Naive B cell (primary cell): ENCODE results near the gene PLA2G4E. TPM values are rescaled to one million over a fixed set of nuclear protein-coding genes. Genes with fewer than 3 reads are reported as not detected.

Source experiments
- ATAC-seq, 2 donors: fragments of 150-1000 bp; cut with Tn5 transposase; 2 replicates each; pipeline ENCODE4 v1.10.0; 2021; ENCODE audit warnings: low read depth in 2 of 2, mild to moderate bottlenecking in 2 of 2, moderate library complexity in 2 of 2
- DNase-seq: peaks from one replicate; pipeline ENCODE4 v3.0.0; 2022
- H3K27ac Mint-ChIP-seq, 6 donors: one replicate each; pipeline ENCODE4 v1.8.0; 2020 to 2022; ENCODE audit warnings: mild to moderate bottlenecking in 6 of 6, mixed read lengths in 6 of 6, moderate library complexity in 5 of 6, inconsistent platforms in 2 of 6
- H3K27me3 Mint-ChIP-seq, 3 donors: one replicate each; pipeline ENCODE4 v1.8.0; 2021 to 2022; ENCODE audit warnings: mixed read lengths in 3 of 3, mild to moderate bottlenecking in 1 of 3
- H3K36me3 Mint-ChIP-seq, 2 donors: one replicate each; pipeline ENCODE4 v1.8.0; 2020 to 2022; ENCODE audit warnings: mixed read lengths in 2 of 2, inconsistent platforms in 1 of 2, mild to moderate bottlenecking in 1 of 2
- H3K4me1 Mint-ChIP-seq, 3 donors: one replicate each; pipeline ENCODE4 v1.8.0; 2020 to 2022; ENCODE audit warnings: mixed read lengths in 3 of 3, inconsistent platforms in 1 of 3, mild to moderate bottlenecking in 1 of 3, moderate library complexity in 1 of 3
- H3K4me3 Mint-ChIP-seq, 8 donors: one replicate each; pipeline ENCODE4 v1.8.0; 2020 to 2022; ENCODE audit warnings: mild to moderate bottlenecking in 8 of 8, mixed read lengths in 8 of 8, moderate library complexity in 8 of 8, inconsistent platforms in 2 of 8
- H3K9me3 Mint-ChIP-seq, 7 donors: one replicate each; pipeline ENCODE4 v1.8.0; 2020 to 2022; ENCODE audit warnings: mixed read lengths in 7 of 7, mild to moderate bottlenecking in 5 of 7, inconsistent platforms in 2 of 7, moderate library complexity in 1 of 7
- polyA plus RNA-seq, 6 donors: library from polyadenylated mRNA; unstranded; fragments of 300-500 nt; fragmentation: Illumina TruSeq; gene quantifications; one replicate each; pipeline ENCODE4 v1.2.3, GENCODE V29; 2021; ENCODE audit warnings: low read depth in 6 of 6

PLA2G4E gene, protein sequence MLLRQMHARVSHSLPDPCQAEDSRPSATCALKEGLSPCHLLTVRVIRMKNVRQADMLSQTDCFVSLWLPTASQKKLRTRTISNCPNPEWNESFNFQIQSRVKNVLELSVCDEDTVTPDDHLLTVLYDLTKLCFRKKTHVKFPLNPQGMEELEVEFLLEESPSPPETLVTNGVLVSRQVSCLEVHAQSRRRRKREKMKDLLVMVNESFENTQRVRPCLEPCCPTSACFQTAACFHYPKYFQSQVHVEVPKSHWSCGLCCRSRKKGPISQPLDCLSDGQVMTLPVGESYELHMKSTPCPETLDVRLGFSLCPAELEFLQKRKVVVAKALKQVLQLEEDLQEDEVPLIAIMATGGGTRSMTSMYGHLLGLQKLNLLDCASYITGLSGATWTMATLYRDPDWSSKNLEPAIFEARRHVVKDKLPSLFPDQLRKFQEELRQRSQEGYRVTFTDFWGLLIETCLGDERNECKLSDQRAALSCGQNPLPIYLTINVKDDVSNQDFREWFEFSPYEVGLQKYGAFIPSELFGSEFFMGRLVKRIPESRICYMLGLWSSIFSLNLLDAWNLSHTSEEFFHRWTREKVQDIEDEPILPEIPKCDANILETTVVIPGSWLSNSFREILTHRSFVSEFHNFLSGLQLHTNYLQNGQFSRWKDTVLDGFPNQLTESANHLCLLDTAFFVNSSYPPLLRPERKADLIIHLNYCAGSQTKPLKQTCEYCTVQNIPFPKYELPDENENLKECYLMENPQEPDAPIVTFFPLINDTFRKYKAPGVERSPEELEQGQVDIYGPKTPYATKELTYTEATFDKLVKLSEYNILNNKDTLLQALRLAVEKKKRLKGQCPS
- polyA plus RNA-seq = not detected

DNA sequence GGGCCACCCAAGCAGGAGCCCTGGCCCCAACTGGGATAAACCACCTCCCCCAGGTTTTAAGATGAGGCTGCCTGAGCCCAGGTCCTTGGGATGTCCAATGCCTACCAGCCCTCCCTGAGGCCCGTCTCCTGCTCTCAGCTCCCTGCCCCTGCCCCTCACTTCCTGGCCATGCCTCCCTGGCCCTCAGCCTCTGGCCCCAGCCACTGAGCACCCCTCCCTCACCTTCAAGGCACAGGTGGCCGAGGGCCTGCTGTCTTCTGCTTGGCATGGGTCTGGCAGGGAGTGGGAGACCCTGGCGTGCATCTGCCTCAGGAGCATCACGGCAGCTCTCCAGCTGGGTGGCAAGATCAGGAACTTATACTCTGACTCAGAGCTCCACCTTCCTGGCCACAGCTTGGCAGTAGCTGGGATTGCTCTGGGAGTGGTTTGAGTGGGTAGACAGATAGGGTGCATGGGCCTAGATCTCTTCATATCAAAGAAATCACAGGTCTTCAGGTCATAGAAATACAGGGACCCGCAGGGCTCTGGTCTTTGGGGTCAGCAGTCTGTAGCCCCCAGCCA, at the start of gene PLA2G4E:
TSS of gene PLA2G4E (minus strand) at position 330 of the 561 bp plus-strand sequence. CDS start at position 318, 12 bp downstream.
- H3K36me3 Mint-ChIP-seq = no peaks in the 10 kb centered on the region
- no peak for DNase-seq
- H3K4me3 Mint-ChIP-seq = no peak within 1 kb of the TSS
- no peak within 1 kb of the TSS for H3K27ac Mint-ChIP-seq
- no peak for ATAC-seq
- no peaks in the 10 kb centered on the region for H3K4me1 Mint-ChIP-seq
- H3K27me3 Mint-ChIP-seq = peaks cover 9 to 19% (median 14%) of the 10 kb centered on the region in 3 donors
- H3K9me3 Mint-ChIP-seq = no peaks in the 10 kb centered on the region

DNA sequence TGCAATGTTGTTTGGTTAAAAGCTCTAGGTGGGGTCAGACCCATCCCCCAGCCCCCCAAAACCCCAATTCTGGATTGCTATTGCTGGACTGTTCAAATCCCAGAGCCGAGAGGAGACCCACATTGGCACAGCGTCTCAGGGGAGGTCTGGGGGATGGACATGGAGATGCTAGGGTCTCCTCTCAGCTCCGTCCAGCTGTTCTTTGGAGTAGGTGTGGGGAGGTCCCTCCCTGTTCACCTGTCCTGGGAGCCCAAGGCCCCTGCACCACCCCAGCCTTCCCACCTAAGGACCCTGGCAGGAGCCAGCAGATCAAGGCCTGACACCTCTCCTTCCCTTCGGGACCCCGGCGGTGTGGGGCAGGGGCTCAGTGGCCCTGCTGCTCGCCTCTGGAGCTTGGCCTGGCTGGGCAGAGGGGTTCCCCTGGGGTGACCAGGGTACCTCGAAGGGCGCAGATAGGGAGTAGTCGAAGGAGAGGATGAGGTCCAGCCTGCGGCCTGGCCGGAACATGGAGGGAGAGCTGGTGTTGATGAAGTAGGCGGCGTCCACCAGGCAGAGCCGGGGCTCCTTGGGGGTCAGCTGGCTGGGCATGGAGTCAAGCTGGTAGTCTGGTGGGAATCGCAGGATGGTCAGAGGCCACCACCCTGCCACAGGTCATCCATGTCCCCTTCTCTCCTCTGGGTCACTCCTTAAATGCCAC, 49.6 kb upstream of the PLA2G4E start:
- Mint-ChIP-seq H3K36me3 (peaks cover 5 to 9% of the 10 kb centered on the region in 2 donors), H3K4me3 (no peak overlapping the region), H3K9me3 (peaks cover 2 to 20% (median 12%) of the 10 kb centered on the region in 7 donors), H3K27ac (no peak overlapping the region), H3K27me3 (peaks cover 15 to 36% (median 25%) of the 10 kb centered on the region in 3 donors), H3K4me1 (peaks cover 0 to 8% (median 6%) of the 10 kb centered on the region in 3 donors)
- DNase-seq (no peak), ATAC-seq (no peak)

DNA sequence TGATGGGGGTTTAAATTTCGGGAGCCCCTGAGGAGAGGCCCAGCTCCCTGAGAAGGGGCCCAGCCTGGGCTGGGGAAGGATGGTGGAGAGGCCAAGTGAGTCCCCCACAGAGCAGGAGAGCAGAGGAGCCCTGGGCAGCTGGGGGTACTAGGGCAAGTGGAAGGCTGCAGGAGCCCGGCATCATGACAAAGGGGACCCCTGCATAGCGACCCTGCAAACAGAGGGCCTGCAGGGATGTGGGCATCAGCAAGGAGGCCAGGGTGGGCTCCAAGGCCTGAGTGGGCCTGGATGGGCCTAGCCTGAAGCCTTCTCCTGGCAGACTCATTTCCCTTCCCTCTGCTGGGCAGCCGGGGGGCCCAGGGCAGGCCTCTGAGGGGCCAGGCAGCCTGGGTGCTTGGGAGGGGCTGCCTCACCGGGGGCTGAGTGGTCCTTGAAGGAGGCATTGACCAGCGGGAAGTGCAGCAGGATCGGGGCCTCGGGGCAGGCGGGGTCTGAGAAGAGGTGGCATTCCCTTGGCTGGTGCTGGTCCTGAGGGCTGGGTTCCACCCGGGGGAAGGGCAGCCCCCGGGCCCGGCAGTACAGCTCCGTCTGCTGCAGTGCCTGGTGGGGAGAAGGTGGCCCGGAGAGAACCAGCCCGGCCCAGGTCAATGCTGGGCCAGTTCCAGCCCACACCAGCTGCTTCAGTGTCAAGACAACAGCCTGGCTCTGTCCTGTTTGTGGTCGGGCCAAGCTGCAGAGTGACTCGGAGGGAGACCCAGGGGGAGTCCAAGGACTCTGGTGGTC, 48.8 kb upstream of the PLA2G4E start:
- no peak for ATAC-seq
- Mint-ChIP-seq H3K27ac (no peak overlapping the region), H3K9me3 (peaks cover 2 to 20% (median 12%) of the 10 kb centered on the region in 7 donors), H3K4me3 (no peak overlapping the region), H3K36me3 (peaks cover 5 to 9% of the 10 kb centered on the region in 2 donors), H3K27me3 (peaks cover 16 to 39% (median 29%) of the 10 kb centered on the region in 3 donors), H3K4me1 (peaks cover 0 to 8% (median 6%) of the 10 kb centered on the region in 3 donors)
- DNase-seq = no peak

DNA sequence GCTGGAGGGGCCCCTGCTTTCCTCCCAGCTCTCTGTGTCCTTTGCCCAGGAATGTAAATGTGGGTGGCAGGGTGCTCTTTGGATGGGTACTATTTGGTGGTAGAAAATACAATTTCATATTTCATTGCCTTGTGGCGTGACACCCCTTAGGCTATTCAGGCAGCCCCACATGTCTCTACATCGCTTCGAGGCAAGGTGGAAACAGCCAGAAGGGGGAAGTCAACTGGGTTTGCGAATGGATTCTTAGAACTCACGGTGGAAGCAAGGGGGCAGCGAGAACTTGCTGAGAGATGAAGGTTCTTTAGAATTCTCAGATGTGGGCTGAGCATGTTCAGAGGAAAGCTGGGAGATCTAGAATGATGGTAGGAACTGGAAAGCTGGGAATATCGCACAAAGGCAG, 48.2 kb upstream of the PLA2G4E start:
- Mint-ChIP-seq H3K9me3 (peaks cover 2 to 20% (median 12%) of the 10 kb centered on the region in 7 donors), H3K4me3 (no peak overlapping the region), H3K27ac (peak overlapping the region in 1 of 6 donors; percentile 8), H3K36me3 (peaks cover 5 to 9% of the 10 kb centered on the region in 2 donors), H3K27me3 (peaks cover 22 to 43% (median 34%) of the 10 kb centered on the region in 3 donors), H3K4me1 (peaks cover 0 to 8% (median 6%) of the 10 kb centered on the region in 3 donors)
- DNase-seq (no peak), ATAC-seq (no peak)

DNA sequence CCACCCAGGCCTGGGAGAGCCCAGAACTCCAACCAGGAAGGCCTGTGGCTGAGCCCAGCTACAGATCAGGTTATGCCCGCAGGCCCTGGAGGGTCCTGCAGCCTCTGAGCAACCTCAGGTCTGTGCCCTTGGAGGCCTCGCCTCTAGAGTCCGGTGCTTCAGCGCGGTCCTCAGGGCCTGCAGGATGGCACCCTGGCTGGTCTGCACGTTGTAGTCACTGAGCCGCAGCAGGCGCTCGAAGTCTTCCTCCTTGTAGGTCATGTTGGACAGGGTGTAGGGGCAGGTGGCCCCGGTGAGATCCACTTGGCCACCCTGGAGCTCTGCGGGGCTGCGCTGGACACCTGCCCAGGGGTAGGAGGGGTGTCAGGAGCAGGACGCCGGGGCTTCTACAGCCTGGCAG, 47.8 kb upstream of the PLA2G4E start:
- peaks cover 0 to 8% (median 6%) of the 10 kb centered on the region in 3 donors for H3K4me1 Mint-ChIP-seq
- DNase-seq = no peak
- H3K27ac Mint-ChIP-seq = no peak overlapping the region
- peaks cover 5 to 9% of the 10 kb centered on the region in 2 donors for H3K36me3 Mint-ChIP-seq
- peaks cover 2 to 20% (median 12%) of the 10 kb centered on the region in 7 donors for H3K9me3 Mint-ChIP-seq
- ATAC-seq = no peak
- H3K4me3 Mint-ChIP-seq = no peak overlapping the region
- peaks cover 25 to 44% (median 38%) of the 10 kb centered on the region in 3 donors for H3K27me3 Mint-ChIP-seq

DNA sequence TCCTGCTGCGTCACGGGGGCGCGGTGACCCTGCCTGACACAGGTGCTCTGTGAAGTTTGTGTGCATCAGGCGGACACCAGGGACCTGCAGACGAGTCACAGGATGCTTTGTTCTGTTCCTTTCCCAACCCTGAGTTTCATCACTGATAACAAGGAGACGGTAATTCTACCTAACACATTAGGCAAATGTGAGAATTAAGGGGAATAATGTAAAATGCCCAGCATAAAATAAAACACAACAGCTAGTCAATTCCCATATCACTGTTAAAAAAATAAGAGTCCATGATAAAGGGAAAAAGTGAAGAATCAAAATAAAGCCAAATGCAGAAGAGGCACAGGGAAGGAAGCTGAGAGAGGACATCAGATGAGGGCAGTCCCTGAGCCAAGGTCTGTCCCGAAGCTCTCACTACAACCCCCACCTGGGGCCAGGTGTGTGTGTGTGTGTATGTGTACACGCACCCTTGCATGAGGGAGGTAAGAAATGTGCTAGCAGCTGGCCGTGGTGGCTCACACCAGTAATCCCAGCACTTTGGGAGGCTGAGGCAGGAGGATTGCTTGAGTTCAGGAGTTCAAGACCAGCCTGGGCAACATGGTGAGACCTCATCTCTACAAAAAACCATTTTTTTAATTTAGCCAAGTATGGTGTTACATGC, 46.0 kb upstream of the PLA2G4E start:
- Mint-ChIP-seq H3K27ac (no peak overlapping the region), H3K4me1 (peaks cover 0 to 8% (median 6%) of the 10 kb centered on the region in 3 donors)

DNA sequence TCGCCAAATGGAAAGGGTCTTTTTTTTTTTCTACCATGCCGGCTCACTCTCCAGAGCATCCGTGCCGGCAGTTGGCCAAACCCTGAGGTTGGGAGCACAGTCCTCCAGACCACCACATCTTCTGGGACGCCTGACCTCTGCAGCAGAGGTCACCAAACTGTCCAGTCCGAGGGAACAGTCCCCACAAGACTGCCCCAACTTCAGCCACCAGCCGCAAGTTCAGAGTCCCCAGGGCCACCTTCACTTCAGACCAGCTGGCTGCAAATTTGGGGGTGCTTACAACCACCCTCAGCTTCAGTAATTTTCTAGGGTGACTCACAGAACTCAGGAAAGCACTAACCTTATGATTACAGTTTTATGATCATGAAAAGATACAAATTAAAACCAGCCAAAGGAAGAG, 44.6 kb upstream of the PLA2G4E start:
- Mint-ChIP-seq H3K9me3 (peaks cover 2 to 20% (median 12%) of the 10 kb centered on the region in 7 donors), H3K4me3 (no peak overlapping the region), H3K27ac (no peak overlapping the region), H3K27me3 (peaks cover 31 to 52% (median 48%) of the 10 kb centered on the region in 3 donors), H3K4me1 (peaks cover 0 to 11% (median 6%) of the 10 kb centered on the region in 3 donors), H3K36me3 (peaks cover 5 to 9% of the 10 kb centered on the region in 2 donors)
- ATAC-seq (no peak), DNase-seq (no peak)

More for the DNA sequence above, 46.0 kb upstream of the PLA2G4E start:
- Mint-ChIP-seq H3K4me3 (no peak overlapping the region), H3K36me3 (peaks cover 5 to 9% of the 10 kb centered on the region in 2 donors), H3K27me3 (peaks cover 31 to 57% (median 48%) of the 10 kb centered on the region in 3 donors), H3K9me3 (peaks cover 2 to 20% (median 12%) of the 10 kb centered on the region in 7 donors)
- DNase-seq = no peak
- ATAC-seq = no peak

DNA sequence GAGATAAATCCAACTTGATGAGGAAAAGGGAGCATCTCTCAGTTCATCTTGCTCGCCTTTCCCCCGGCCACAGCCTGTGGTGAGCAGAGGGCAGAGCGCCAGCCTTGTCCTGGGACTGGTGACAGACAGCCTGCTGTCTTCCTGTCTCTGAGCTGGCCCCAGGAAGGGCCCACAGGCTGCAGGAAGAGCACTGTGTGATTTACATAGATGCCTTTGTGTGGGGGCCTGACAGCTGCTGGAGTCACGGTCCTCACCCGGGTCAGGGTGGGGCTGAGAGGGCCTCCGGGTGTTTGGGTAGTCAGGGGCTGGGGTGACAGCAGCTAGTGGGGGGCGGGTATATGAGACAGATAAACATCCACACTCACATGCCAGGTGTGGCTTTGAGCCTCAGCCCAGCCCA, 44.2 kb upstream of the PLA2G4E start:
- Mint-ChIP-seq H3K9me3 (peaks cover 2 to 20% (median 12%) of the 10 kb centered on the region in 7 donors), H3K36me3 (peaks cover 5 to 9% of the 10 kb centered on the region in 2 donors), H3K4me1 (peaks cover 0 to 15% (median 6%) of the 10 kb centered on the region in 3 donors), H3K27me3 (peaks cover 31 to 52% (median 48%) of the 10 kb centered on the region in 3 donors), H3K27ac (no peak overlapping the region), H3K4me3 (no peak overlapping the region)
- ATAC-seq = no peak
- DNase-seq = no peak

DNA sequence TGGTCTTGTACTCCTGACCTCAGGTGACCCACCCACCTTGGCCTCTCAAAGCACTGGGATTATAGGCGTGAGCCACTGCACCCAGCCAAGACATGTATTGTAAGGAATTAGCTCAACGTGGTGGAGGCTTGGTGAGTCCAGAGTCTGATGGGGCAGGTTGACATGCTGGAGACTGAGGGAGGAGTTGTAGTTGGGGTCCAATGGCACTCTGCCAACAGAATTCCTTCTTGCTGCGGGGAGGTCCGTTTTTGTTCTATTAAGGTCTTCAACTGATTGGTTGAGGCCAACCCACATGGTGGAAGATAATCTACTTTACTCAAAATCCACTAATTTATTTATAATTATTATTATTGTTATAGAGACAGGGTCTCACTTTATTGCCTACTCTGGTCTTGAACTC, 43.4 kb upstream of the PLA2G4E start:
- H3K27ac Mint-ChIP-seq = peak overlapping the region in 1 of 6 donors; percentile 17
- ATAC-seq = no peak
- peaks cover 5 to 9% of the 10 kb centered on the region in 2 donors for H3K36me3 Mint-ChIP-seq
- no peak for DNase-seq
- H3K27me3 Mint-ChIP-seq = peaks cover 34 to 49% (median 45%) of the 10 kb centered on the region in 3 donors
- H3K9me3 Mint-ChIP-seq = peaks cover 2 to 20% (median 12%) of the 10 kb centered on the region in 7 donors
- H3K4me1 Mint-ChIP-seq = peaks cover 0 to 16% (median 6%) of the 10 kb centered on the region in 3 donors
- H3K4me3 Mint-ChIP-seq = no peak overlapping the region

DNA sequence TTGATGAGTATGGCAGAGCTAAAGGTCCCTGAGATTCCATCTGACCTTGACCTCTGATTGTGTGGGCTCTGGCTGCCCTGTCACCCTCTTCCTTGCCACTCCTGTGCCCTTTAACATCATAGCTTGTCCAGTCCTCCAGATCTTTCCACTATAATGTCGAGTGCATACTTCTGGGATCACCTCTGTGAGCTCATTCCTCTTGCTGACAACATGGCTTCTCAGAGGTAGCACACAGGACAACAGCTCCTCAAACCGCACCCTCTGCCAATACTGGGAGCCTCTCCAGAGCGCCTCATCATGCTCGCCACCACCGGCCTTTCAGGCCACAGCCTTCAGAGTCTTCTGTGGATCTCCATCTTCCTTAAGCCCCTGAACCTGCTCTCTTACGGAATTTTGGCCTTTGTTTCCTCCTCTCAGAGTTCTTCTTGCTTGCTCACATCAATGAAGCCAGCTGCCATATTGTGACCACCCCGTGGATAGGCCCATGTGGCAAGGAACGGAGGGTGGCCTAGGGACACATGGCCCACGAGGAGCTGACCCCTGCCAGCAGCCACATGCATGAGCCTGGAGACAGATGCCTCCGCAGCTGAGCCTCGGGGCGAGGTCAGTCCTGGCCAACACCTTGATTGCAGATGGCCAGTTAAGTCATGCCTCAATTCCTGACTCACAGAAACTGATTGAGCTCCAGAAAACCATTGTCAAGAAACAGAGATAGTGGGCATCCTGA, 42.4 kb upstream of the PLA2G4E start:
- Mint-ChIP-seq H3K36me3 (peaks cover 5 to 9% of the 10 kb centered on the region in 2 donors), H3K27me3 (peaks cover 35 to 45% (median 40%) of the 10 kb centered on the region in 3 donors), H3K4me3 (no peak overlapping the region), H3K9me3 (peaks cover 2 to 20% (median 12%) of the 10 kb centered on the region in 7 donors), H3K4me1 (peaks cover 0 to 16% (median 6%) of the 10 kb centered on the region in 3 donors), H3K27ac (no peak overlapping the region)
- no peak for ATAC-seq
- no peak for DNase-seq

DNA sequence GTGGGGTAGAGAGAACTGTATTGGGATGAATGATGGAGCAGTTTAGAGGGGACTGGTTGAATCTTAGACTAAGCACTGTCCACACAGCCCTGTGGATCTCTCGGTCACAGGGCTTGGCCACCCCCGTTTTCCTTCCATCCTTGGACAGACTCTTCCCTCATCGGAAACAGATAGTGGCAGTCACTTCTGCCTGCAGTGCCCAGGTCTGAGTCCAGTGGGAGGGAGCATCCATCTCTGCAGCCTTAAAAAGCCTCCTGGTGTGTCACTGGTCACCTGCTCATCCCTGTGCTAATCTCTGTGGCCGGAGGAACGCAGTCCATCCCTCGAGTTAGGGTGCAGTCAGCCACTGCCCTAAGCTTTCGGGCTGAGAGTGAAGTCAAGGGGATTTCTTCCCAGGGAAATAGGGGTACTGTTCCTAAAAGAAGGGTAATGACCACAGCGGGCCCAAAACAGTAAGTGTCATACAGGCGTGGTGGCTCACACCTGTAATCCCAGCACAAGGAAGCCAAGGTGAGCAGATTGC, 41.5 kb upstream of the PLA2G4E start:
- peaks cover 0 to 1% of the 10 kb centered on the region in 2 donors for H3K36me3 Mint-ChIP-seq
- H3K27ac Mint-ChIP-seq = peak overlapping the region in 1 of 6 donors; percentile 24
- H3K9me3 Mint-ChIP-seq = peaks cover 0 to 13% (median 6%) of the 10 kb centered on the region in 7 donors
- no peak overlapping the region for H3K4me3 Mint-ChIP-seq
- no peak for DNase-seq
- peaks cover 38 to 54% (median 43%) of the 10 kb centered on the region in 3 donors for H3K27me3 Mint-ChIP-seq
- no peak for ATAC-seq
- H3K4me1 Mint-ChIP-seq = peaks cover under 1 to 16% (median 6%) of the 10 kb centered on the region in 3 donors
